ENCODE data around the gene TUBGCP6.

DNA sequence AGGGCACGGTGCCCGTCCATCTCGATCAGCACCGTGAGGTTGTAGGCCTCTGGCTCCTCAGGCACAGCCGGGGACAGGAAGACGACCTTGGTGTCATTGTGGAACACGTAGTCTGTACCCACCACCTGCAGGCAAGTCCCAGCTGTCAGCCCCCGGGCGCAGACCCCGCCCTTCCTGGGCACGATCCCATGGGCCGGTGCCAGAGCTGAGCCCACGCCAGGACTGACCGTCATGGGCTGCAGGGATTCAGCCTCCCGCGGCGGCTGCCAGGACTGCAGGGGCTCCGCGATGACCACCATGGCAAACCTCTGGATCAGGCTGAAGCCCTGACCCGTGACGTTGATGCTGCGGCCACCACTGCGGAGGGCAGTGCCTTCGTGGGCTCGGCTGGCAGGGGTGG lies 37.1 kb upstream of the TUBGCP6 start:
- TF ChIP-seq, protein P1, sequence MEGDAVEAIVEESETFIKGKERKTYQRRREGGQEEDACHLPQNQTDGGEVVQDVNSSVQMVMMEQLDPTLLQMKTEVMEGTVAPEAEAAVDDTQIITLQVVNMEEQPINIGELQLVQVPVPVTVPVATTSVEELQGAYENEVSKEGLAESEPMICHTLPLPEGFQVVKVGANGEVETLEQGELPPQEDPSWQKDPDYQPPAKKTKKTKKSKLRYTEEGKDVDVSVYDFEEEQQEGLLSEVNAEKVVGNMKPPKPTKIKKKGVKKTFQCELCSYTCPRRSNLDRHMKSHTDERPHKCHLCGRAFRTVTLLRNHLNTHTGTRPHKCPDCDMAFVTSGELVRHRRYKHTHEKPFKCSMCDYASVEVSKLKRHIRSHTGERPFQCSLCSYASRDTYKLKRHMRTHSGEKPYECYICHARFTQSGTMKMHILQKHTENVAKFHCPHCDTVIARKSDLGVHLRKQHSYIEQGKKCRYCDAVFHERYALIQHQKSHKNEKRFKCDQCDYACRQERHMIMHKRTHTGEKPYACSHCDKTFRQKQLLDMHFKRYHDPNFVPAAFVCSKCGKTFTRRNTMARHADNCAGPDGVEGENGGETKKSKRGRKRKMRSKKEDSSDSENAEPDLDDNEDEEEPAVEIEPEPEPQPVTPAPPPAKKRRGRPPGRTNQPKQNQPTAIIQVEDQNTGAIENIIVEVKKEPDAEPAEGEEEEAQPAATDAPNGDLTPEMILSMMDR (conservative IDR thresholded peaks at IDR 0.05; ENCODE audit: low read length) = no peak
- no peak for TF ChIP-seq EZH2phosphoT487 (IDR thresholded peaks at IDR 0.05; ENCODE audit: borderline replicate concordance)
